Neural cell (in vitro differentiated cells): Measurements from ENCODE around the gene ALX1. TPM values are rescaled to one million over a fixed set of nuclear protein-coding genes. Genes with fewer than 3 reads are reported as not detected.

Experiments used
- polyA plus RNA-seq: library from polyadenylated mRNA; depleted of rRNA; stranded (reverse); fragments of >200 nt; gene quantifications from 2 replicates; pipeline ENCODE4 v1.2.3, GENCODE V29; 2014

ALX1 gene
- polyA plus RNA-seq, 1 donor from 2014 or later: 0.43 TPM

Other genes with a start within 250 kb of the ALX1 start
- 3.5 and 4.8 TPM in 2 replicates for gene TSPAN19, start 243.9 kb upstream of the ALX1 start, polyA plus RNA-seq
- gene LRRIQ1, start 243.9 kb upstream of the ALX1 start, polyA plus RNA-seq: 11.1 and 11.8 TPM in 2 replicates